Activated CD4-positive, alpha-beta T cell treated with anti-CD3 and anti-CD28 coated beads, Interleukin-10, Interleukin-2, amounts not matched to agents 100 ng/mL and 50 ng/mL, durations not matched to agents 16 hours and 8 hours (primary cell): ENCODE results near the gene CAMTA1.

Experiments used
- DNase-seq: peaks from one replicate; pipeline ENCODE4 v3.0.0-alpha.2; 2020

The CAMTA1 gene

DNA sequence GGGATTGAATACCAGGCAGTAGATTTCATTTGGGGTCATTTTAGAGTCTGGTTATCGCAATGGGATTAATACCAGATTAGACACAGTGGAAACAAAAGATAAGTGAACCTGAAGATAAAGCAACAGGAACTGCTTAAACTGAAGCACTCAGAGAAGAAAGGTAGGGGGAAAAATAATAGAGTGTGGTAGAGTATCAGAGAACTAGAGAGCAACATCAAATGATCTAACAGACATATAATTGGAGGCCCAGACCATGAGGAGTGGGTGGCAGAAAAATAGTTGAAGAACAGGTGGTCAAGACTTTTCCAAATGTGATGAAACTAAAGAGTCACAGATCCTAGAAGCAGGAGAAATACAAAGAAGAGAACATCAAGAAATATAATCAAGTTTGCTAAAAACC is 484.3 kb downstream of the CAMTA1 start:
- DNase-seq = no peak

DNA sequence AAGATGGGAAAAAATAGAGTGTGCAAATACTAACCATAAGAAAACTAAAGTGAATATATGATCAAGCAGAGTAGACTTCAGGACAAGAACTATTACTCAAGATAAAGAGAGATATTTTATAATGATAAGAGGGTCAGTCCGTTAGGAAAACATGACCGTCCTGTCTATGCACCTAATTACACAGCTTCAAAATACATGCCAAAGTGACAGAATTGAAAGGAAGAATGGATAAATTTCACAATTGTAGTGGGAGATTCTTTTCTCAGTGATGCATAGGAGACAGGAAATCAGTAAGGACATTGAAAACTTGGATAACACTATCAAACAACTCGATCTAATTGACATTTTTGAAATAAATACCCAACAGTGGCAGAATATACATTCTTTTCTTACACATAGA is 489.0 kb downstream of the CAMTA1 start:
- no peak for DNase-seq

DNA sequence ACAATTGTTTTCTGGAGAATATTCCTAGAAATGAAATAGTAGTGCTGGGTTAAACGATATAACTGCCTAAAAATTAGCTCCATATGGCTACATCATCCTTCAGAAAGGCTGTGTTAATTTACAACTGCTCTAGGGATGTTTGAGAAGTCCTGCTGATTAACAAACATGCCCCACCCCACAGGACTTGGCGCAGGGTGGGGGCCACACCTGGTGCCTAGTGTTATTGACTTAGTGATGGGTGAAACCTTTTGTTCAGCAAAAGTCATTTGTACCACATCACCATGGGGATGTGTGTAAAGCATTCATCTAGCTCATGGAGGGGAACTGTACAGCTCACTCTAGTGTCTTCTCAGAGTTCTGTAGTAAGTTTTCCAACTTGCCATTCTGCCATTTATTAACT is 492.8 kb downstream of the CAMTA1 start:
- no peak for DNase-seq

DNA sequence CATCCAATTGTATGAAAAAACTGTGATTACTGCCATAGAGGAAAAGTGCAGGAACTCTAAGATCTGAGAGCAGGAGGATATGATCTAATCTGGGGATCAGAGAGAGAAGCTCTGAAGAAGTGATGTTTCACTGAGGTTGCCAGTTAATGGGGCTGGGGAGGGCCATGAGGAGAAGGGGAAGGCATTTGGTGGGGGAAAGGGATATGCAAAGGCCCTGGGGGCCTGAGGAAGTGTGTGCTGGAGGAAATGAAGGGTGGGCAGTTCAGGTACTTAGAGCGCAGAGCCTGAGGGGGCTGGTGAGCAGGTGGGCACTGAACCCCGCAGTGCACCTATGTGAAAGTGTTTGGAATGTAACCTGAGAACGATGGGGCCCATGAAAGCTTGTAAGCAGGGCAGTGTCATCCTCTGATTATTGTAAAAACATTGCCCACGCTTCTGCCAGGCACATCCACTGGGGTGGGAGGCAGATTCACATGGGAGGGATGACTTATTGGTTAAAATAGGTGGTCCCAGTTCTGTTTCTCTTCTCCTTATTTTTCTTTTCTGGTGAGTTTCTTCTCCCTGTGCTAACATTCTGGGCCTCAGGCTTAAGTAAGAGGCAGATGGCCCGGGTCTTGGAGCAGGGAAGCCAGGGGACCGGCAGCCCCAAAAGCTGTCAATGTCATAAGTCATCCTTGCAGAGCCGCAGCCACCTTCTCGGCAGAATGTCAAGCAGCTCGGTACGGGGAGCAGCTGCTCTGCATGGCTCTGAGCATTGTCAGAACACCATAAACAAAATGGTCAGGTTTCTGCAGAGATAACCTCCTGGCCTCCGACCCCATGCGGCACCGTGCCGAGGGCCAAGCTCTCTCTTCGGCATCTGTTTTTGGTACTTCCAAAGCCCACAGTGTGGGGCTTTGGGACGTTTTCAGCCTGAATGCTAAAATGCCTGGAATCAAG is 493.8 kb downstream of the CAMTA1 start:
- DNase-seq = no peak

DNA sequence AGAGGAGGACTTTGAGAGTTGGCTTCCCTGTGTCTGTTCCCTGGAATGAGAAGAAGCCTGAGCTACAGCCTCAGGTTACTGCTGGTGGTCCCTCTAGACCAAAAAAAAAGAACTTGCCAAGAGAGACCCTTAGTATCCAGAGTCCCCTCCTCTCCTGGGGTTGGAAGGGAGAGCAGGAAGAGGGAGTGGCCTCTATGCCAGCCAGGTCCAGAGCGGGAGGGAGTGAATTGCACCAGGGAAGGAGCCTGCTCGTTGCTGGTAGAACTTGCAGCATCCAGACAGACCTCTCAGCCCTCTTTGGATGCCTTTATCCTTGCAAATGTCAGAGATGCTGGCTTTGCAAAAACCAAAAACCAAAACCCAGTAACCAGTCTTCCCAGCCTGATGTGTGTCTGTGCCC is 494.5 kb downstream of the CAMTA1 start:
- no peak for DNase-seq

DNA sequence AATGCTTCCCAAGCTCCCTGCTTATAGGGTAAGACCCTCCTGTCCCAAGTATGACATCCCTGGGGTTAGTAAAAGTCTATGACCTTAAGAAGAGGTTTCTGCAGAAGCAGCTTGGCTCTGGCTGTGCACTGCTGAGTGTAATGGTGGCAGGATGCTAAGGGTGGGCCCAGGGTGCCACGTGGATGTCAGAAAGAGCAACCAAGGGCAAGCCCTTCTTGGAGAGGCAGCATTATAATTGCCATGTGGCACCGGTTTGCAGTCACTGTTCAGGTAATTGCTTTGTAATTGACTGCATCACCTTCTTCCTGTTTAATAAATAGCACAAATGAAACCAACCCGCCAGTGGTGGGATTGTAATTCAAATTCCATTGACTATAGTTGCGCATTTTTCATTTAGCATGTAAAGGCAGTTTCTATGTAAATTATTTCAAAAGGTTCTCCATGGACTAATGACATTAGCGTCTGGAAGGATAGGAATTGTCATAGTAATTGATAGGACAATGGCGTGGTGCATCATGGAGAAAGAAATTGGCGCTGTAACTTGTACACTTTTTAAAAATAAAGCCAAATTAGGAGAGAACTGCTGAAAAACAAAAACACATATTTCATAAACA is 495.2 kb downstream of the CAMTA1 start:
- DNase-seq = no peak

DNA sequence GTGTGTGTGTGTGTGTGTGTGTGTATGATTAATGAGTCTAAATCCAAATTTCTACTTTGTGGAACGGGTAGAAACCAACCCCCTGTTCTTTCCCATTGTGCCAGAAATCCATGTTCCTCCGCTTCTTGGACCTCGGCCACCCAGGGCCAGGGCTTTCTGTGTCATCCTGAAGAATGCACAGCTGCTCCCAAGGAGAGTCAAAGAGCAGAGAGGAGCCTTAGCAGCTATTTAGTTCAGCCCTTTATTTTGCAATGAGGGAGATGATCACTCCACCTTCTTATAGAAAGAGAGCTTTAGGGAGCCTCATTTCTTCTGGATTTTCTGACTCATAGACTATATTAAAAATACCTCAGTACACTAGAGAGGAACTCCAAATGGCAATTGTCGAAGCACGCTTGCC is 496.6 kb downstream of the CAMTA1 start:
- DNase-seq = no peak

DNA sequence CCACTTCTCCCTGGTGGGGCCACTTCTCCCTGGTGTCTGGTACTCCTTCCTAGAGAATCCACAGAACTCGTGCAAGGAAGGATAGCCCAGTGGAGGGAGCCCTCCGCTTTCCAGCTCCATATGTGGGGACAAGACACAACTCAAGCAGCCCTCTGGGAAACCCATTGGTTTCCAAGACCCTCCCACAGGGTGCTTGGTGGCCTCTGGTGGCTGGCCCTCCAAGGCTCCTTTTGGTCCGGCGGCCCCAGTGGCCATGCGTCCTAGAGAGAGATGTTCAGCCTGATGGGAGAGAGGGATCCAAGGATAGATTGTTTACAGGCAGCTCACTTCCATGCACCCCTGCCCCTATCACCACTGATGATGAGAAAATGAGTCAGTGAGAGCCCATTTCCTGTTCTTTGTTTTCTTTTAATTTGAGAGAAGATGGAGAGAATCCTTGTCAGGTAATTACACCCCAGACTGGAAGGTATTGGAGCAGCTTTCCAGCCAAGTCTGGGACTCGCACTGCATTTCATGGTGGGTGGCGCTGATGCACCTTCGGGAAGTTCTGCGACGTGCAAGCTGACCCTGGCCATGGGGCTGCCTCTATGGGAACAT is 499.7 kb downstream of the CAMTA1 start:
- DNase-seq = no peak

DNA sequence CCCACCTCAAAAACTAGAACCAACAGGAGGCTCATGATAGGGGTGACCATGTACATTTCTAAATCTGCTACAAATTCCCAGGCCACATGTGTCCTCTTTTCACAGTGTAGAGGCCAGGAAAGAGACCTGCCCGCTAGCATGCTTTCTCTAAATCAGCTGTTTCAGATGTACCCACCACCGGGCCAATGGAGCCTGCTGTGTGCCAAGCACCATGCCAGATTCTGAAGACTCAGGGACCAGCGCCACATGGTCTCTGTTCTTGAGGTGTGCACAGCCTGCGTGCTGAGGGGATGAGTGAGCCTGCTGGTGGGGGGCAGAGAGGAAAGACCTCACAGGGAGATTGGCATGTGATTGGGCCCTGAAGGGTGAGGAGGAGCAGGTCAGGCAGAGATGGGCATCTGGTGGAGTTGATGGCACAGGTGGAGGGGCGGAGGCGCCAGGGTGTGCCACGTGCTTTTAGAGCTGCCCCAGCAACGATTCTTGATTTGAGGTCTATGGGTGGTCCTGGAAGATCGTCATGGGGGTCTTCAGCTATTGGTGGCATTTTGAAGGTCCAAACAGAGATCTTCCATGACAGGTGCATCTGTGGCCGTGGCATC is 500.7 kb downstream of the CAMTA1 start:
- no peak for DNase-seq

DNA sequence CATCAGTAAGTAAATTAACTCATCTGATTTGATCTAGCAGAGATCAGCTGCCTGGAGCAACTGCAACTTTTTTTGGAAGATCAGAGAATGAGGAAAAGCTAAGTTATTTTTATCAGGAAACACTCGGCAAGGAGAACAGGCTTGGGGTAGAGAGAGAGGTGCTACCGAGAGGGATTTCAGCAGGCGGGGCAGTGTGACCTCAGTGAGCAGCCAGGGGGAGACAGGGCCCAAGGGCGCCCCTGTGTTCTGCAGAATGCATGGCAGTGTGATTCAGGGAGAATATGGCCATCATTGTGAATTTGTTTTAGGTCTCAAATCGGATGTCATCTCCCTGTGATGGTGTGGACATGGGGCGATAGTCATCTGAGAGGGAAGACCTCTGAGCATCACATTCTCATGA is 501.8 kb downstream of the CAMTA1 start:
- DNase-seq = no peak

DNA sequence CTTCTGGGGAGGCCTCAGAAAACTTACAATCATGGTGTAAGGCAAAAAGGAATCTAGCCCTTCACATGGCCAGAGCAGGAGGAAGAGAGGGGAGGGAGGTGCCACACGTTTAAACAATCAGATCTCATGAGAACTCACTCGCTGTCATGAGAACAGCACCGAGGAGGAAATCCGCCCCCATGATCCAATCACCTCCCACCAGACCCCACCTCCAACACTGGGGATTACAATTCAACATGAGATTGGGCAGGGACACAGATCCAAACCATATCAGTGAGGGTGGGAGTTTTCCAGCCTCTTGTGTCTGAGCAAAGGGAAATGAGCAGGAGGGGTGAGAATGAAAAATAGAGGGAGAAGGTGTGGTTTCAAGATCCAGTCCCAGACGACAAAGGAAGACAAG is 503.7 kb downstream of the CAMTA1 start:
- no peak for DNase-seq

DNA sequence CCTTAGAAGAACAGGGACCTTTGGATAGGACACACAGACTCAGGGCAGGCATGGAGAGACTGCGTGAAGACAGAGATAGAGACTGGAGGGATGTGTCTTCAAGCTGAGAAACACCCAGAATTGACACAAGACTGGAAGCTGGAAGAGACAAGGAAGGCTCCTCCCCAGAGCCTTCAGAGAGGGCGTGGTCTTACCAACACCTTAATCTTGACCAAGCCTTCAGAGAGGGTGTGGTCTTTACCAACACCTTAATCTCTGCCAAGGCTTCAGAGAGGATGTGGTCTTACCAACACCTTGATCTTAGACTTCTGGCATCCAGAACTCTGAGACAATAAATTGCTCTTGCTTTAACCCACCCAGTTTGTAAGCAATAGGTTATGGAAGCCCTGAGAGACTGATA is 504.4 kb downstream of the CAMTA1 start:
- DNase-seq = no peak

DNA sequence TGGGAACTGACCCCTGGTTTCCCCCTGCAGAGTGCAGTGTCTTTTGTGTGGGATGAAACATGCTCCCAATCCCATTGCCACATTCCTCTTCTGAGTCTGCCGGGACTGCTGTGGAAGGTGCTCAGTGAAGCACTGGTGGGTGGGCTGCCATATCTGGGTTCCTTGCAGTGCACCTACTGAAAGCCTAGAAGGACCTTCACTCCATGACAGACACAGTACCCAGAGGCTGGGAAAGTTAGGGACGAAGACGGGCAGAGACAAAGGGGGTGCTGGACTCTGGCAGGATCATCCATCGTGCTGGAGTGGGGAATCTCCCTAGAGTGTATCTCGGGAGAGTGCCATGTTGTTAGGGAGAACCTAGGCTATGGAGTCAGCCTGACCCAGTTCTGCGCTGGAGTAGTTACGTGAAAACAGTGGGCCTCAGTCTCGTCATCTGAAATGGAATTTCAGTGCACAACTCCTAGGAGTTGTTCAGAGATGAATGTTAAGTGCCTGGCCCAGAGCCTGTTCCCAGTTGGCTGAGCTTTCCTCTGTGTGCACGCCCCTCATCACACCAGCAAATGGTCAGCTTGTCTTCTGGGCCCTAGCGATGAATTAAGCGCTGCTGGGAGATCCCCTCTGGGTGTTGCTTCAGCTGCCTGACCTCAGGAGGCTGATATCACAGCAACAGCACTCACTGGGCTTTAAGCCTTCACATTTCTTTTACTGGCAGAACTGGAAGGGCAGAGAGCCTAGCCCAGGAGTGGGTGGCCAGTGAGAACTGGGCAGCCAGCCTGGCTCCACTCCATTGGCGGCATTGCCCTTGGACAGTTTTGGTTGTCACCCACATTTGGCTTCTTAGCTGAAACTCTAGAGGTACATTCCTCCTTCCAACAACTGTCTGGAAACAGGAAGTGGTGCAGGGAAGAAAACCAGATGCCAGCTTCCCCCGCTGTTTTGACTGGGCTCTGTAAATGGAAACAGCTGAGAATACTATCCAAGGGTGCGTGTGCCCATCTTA is 506.0 kb downstream of the CAMTA1 start:
- no peak for DNase-seq

DNA sequence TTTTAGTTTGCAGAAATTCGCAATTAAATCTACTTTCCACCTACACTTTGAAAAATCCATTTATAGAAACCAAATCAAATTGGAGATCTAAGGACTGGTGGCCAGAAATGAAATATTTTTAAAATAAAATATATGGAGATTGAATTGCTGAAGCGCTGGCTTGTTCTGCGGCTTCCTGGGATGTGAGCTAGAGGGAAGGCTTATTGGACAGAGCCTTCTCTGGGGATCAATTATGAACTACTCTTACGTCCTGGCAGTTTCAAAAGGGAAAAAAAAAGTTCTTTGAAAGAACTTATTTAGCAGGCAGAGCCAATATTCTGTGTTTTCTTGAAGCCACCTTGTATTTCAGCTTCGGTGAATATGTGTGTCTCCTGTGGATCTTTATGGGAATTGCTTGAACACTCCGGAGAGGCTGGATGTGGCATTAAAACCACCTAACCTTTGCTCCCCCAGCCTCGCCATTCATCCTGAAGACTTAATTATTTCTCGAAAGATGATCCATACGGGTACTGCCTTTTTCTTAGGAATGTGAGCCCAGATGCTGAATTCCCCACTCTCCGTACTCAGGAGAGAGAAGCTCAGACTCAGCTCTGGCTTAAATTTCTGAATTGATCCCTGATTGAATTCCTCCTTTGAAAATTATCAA is 506.9 kb downstream of the CAMTA1 start:
- no peak for DNase-seq

DNA sequence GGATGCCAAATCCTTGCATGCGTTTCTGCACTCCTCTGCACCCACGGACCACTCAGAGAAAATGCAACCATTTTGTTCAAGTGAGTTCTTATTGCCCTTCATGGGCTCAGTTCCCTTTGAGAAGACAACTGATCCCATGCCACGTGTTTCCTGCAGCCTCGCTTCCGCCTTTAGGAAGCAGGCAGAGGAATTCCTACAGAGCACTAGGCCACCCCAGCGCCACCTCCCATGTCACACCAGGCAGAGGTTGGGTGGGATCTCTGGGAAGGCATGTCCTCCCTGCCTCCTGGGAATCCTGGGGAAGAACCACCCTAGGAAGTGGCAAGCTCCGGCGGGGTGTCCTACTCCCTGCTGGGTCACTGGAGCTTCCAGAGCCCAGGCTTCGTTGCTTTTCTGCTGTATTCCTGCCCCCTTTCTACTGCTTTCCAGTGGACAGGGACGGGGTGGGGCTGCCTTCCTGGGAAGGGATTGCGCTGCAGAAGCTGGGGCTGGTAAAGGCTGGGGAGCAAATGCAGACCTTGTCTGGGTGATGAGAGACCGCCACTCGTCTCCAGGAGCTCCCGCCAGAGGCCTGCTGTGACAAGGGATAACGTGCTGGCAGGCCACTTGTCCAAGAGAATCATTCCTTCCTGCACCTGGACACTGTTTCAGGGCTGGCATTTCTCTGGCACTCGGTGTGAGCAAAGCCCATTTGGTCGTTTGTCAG is 507.6 kb downstream of the CAMTA1 start:
- no peak for DNase-seq

DNA sequence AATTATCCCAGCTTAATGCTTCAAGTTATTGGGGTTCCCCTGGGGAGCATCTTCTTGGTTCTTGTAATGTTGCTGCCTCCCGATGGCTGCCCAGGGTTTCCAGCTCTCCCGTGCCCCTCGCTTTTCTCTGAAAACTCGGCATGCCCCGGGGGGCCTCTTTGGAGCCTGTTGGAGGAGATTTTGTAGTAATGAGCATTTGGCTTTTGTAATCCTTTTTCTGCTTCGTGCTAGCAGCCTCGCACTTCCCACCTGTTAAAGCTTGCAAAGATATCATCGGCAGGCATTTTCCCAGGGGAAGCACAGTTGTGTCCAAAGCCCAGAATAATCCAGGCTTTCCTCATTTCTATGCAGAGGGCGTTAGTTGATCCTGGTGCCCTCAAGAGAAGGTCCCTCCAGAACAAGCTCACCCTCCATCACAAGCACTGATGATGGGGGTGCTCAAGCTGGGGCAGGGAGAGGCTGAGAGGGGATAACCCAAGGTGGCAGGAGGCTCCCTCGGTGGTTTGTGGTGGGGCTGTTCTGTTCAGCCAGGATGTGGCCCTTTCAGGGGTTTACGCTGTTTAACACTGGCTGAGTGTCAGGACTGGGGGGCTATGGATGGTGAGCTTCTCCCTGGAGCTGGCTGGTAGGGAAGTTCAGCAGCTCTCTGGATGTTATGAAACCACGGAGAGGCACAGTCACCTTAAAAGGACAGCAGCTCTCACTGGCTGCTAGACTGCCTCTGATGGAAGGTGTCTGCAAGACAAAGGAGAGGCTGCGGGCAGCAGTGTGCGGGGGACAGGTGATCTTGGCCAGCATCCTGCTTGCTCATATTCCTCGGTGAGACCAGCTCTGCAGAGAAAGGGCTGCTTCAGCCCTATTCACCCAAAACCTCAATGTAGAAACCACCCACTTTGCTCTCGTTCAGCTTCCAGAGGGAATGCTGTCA is 508.7 kb downstream of the CAMTA1 start:
- DNase-seq = no peak

DNA sequence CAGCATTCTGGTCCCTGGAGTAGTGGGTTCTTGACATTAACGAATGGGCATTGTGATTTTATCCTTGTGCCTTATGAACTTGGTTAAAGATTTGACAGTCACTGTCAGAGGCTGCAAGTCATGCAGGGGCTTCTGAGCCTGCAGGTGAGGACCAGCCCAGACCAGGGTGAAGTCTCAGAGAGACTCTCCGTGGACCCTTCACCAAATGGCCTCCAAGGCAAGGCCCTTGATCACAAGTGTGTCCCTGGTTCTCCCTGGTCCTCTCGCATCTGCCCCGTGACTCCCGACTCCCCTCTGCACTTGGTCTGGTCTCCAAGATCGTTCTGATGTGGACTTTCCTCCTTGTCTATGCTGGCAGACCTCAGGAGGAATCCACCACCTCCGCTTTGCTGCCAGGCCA is 509.4 kb downstream of the CAMTA1 start:
- DNase-seq = no peak

DNA sequence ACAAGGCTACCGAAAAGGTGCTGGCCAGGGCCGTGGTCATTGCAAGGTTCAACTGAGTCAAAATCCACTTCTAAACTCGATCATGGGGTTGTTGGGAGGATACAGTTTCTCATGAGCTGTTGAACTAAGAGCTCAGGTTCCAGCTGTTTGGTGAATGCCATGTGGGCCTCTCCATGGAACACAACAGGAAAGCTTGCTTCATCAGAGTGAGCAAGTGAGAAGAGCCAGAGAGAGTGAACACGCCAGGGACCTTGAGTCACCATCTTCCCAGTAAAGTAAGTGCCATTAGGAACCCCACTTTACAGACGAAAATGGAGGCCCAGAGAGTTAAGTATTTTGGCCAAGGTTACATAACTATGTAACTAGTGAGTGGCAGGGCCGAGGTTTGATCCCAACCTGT is 510.7 kb downstream of the CAMTA1 start:
- no peak for DNase-seq

DNA sequence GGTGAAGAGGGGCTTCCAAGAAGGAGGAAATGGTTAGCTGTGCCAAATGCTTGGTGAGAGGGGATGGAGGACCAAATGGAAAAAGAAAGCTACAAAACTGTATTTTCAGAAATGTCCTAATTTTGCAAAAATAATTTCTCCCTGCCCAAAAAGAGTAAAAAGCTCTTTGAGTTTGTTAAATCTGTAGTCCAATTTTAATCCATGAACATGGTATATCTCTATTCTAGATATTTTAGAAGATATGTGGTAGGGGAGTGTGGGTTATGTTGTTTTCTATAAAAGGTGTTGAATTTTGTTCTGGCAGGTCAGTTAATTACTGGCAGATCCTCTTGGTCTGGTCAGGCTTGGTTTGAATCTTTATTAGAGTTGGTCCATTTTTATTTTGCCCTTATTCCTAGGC is 511.7 kb downstream of the CAMTA1 start:
- no peak for DNase-seq

DNA sequence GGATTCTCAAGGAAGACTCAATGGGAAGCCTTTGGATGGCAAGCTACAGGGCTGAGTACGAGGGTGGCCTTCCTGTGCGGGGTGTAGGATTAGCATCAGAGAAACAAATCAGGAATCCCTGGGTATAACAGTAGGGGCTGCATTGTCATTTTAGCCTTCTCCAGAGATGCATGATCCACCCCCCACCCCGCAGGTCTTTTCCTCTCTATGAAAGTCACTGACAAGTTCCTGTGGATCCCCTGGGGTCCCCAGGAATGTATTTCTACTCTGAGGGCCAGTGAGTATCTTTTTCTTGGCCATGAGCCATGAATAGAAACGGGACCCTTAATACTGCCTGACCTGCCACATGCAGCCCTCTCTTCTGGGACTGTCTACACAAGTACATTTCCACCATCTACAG is 512.9 kb downstream of the CAMTA1 start:
- DNase-seq = no peak
